Measurements from ENCODE around the gene CEP128.

Gene CEP128

DNA sequence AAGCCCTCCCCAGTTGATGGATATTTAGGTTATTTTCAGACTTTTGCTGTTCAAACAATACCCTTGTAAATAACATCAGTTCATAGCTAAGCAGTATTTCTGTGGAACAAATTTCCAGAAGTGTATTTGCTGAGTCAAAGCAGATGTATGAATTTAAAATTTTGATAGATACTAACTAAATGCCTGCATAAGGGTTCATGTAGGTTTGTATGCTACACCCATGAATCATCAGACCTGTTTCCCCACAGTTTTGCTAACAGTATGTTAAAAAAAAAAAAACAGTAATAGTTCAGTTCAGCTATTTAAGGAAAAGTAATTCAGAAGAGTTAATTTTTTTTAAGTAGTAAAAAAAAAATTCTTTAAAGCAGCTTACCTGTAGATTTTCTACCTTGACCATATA lies 494.1 kb downstream of the CEP128 start:
- no peak overlapping the region for H3K27ac ChIP-seq
- no peak for DNase-seq (ENCODE audit: low read depth, low spot score)
